Brain microvascular endothelial cell (primary cell): ENCODE measurements around the gene RAB11FIP4.
"Not testable (repeated sequence)": the region's sequence is repeated elsewhere in the genome, so short reads cannot be mapped to it uniquely, and the experiment has no call there.

Source experiments
- DNase-seq: peaks from one replicate; pipeline ENCODE4 v3.0.0-alpha.2; 2020
- H3K27ac ChIP-seq: fragments of 250-450 bp; sonication (Bioruptor Pico); 2 replicates; pipeline ENCODE4 v1.5.1; 2020; ENCODE audit warnings: mild to moderate bottlenecking, moderate library complexity
- H3K27me3 ChIP-seq: fragments of 250-450 bp; sonication (Bioruptor Pico); replicated peaks from 2 replicates; pipeline ENCODE4 v1.5.1; 2020; ENCODE audit warnings: mild to moderate bottlenecking
- H3K36me3 ChIP-seq: fragments of 250-450 bp; sonication (Bioruptor Pico); replicated peaks from 2 replicates; pipeline ENCODE4 v1.5.1; 2020; ENCODE audit warnings: mild to moderate bottlenecking
- H3K4me3 ChIP-seq: 2 replicates; pipeline ENCODE4 v1.5.1; 2011; ENCODE audit warnings: low read depth, mild to moderate bottlenecking, control low read depth, low read length, moderate library complexity
- in situ Hi-C: cut with HindIII; loops from 2 replicates; pipeline ENCODE4 v1.10.0; 2017; ENCODE audit warnings: low sequenced_read_pairs, low pct_ligation_motif_present
- TF ChIP-seq, protein P1 (sequence below): IDR thresholded peaks from 2 replicates; pipeline ENCODE4 v1.5.1; 2011; ENCODE audit warnings: low read depth, mild to moderate bottlenecking, moderate library complexity, low read length, control low read depth, inconsistent platforms; ENCODE audit errors: missing control alignments

Gene RAB11FIP4

DNA sequence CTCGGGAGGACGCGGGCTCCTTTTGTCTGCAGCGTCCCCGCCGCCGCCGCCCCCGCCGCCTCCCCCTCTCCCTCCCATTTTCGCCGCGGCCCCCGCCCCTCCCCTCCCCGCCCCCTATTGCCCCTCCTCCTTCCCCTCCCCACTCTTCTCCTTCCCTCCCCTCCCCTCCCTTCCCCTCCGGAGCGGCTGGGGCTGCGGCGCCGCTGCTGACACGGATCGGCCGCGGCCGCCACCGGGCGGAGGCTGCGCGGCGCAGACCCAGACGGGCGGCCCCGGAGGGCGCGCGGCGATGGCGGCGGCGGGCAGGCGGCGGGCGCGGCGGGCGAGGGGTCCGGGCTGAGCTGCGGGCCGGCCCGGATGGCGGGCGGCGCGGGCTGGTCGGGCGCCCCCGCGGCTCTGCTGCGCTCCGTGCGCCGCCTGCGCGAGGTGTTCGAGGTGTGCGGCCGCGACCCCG lies at the start of gene RAB11FIP4:
RAB11FIP4 (plus strand) TSS at position 180 of the 454 bp plus-strand sequence; CDS start at position 358, 178 bp downstream.
- Histone ChIP-seq H3K4me3 (peak within 1 kb of the TSS; percentile 46), H3K36me3 (no peaks in the 10 kb centered on the region), H3K27me3 (peaks cover 18% of the 10 kb centered on the region), H3K27ac (no peak within 1 kb of the TSS)
- in situ Hi-C loops: no loop called here
- TF ChIP-seq, protein P1, sequence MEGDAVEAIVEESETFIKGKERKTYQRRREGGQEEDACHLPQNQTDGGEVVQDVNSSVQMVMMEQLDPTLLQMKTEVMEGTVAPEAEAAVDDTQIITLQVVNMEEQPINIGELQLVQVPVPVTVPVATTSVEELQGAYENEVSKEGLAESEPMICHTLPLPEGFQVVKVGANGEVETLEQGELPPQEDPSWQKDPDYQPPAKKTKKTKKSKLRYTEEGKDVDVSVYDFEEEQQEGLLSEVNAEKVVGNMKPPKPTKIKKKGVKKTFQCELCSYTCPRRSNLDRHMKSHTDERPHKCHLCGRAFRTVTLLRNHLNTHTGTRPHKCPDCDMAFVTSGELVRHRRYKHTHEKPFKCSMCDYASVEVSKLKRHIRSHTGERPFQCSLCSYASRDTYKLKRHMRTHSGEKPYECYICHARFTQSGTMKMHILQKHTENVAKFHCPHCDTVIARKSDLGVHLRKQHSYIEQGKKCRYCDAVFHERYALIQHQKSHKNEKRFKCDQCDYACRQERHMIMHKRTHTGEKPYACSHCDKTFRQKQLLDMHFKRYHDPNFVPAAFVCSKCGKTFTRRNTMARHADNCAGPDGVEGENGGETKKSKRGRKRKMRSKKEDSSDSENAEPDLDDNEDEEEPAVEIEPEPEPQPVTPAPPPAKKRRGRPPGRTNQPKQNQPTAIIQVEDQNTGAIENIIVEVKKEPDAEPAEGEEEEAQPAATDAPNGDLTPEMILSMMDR: no peak
- DNase-seq: no peak

DNA sequence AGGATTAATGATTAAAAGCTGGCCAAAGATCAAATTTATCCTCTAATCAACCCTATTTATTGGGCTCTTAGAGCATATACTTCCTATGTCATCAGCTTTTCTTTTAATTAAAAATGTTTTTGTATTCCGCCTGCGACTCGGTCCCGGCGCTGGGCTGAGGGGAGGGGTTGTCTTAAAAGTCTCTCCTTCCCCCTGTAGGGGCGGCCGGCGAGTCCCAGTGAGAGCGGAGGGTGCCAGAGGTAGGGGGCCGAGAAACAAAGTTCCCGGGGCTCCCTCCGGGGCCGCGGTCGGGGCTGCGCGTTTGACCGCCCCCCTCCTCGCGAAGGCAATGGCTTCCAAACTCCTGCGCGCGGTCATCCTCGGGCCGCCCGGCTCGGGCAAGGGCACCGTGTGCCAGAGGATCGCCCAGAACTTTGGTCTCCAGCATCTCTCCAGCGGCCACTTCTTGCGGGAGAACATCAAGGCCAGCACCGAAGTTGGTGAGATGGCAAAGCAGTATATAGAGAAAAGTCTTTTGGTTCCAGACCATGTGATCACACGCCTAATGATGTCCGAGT lies 46.2 kb upstream of the RAB11FIP4 start:
- H3K27me3 ChIP-seq, DNase-seq, H3K4me3 ChIP-seq, H3K27ac ChIP-seq, in situ Hi-C loops: not testable (repeated sequence)
- H3K36me3 ChIP-seq: peaks cover 22% of the 10 kb centered on the region

- TF ChIP-seq, protein P1: no peak
- no peak overlapping the region for H3K27ac ChIP-seq
- H3K4me3 ChIP-seq: no peak overlapping the region
- peaks cover 29% of the 10 kb centered on the region for H3K36me3 ChIP-seq
- H3K27me3 ChIP-seq: no peaks in the 10 kb centered on the region
- DNase-seq: no peak
- in situ Hi-C loops: no loop called here
Observed at GRCh38 chr17:31349454-31349853, 42.0 kb upstream of the RAB11FIP4 start.

GRCh38 chr17:31355935-31356334 lies 35.5 kb upstream of the RAB11FIP4 start:
- TF ChIP-seq, protein P1: no peak
- H3K27me3 ChIP-seq: no peaks in the 10 kb centered on the region
- no peak overlapping the region for H3K27ac ChIP-seq
- no peak overlapping the region for H3K4me3 ChIP-seq
- in situ Hi-C loops: no loop called here
- peaks cover 25% of the 10 kb centered on the region for H3K36me3 ChIP-seq
- DNase-seq: no peak

GRCh38 chr17:31357091-31357490 lies 34.4 kb upstream of the RAB11FIP4 start:
- peaks cover 27% of the 10 kb centered on the region for H3K36me3 ChIP-seq
- TF ChIP-seq, protein P1: no peak
- in situ Hi-C loops: no loop called here
- no peak overlapping the region for H3K27ac ChIP-seq
- no peak for DNase-seq
- no peaks in the 10 kb centered on the region for H3K27me3 ChIP-seq
- no peak overlapping the region for H3K4me3 ChIP-seq

GRCh38 chr17:31357839-31358394 lies 33.6 kb upstream of the RAB11FIP4 start:
- TF ChIP-seq, protein P1: no peak
- no peak for DNase-seq
- in situ Hi-C loops: no loop called here
- Histone ChIP-seq H3K27ac (no peak overlapping the region), H3K36me3 (peaks cover 21% of the 10 kb centered on the region), H3K27me3 (no peaks in the 10 kb centered on the region), H3K4me3 (no peak overlapping the region)
